ENCODE measurements around the gene ZNF281.

ZNF281 gene

DNA sequence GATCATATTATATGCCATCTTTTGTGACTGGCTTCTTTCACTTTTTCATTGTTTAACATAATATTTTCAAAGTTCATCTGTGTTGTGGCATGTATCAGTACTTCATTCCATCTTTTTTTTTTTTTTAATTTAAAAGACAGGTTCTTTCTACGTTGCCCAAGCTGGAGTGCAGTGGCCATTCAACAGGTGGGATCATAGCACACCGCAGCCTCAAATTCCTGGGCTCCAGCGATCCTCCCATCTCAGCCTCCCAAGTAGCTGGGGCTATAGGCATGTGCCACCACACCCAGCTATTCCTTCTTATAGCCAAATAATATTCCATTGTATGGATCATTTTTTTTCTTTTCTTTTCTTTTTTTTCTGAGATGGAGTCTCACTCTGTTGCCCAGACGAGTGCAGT is 34.6 kb upstream of the ZNF281 start:
- Histone ChIP-seq H3K27me3 (ENCODE audit: control insufficient read depth in 3 of 3, insufficient read depth in 3 of 3, low read depth in 1 of 3, low read length in 3 of 3) (peaks cover 0 to 6% (median 0%) of the 10 kb centered on the region in 3 experiments), H3K27ac (replicated peaks; ENCODE audit: low read length) (no peak overlapping the region), H3K14ac (ENCODE audit: low read length) (no peak overlapping the region), H2AK5ac (ENCODE audit: low read depth, low read length) (no peak overlapping the region), H3K18ac (ENCODE audit: low read length) (no peak overlapping the region), H3K79me1 (ENCODE audit: low read depth, low read length) (no peaks in the 10 kb centered on the region), H4K91ac (ENCODE audit: low read depth, low read length, poor library complexity) (no peak overlapping the region), H3K9ac (ENCODE audit: low read depth, low read length, poor library complexity) (no peak overlapping the region), H3K9me3 (replicated peaks in 1 of 2; ENCODE audit: control insufficient read depth in 2 of 2, insufficient read depth in 1 of 2, low read depth in 1 of 2, low read length in 2 of 2) (no peaks in the 10 kb centered on the region), H3K4me2 (ENCODE audit: insufficient read depth, low read length, poor library complexity, severe bottlenecking) (no peak overlapping the region), H3K4ac (ENCODE audit: low read length) (no peak overlapping the region), H2AFZ (ENCODE audit: low read length) (no peak overlapping the region), H3K4me1 (ENCODE audit: control insufficient read depth in 2 of 2, insufficient read depth in 1 of 2, low read depth in 1 of 2, low read length in 2 of 2) (no peaks in the 10 kb centered on the region), H3K23ac (ENCODE audit: low read depth, low read length, poor library complexity) (no peak overlapping the region), H2BK5ac (ENCODE audit: low read length) (no peak overlapping the region), H4K8ac (ENCODE audit: low read depth, low read length) (no peak overlapping the region), H3K4me3 (ENCODE audit: low read length in 2 of 2) (no peak overlapping the region), H2BK12ac (ENCODE audit: low read length) (no peak overlapping the region), H3K36me3 (replicated peaks in 1 of 2; ENCODE audit: control insufficient read depth in 2 of 2, insufficient read depth in 2 of 2, low read length in 2 of 2) (no peaks in the 10 kb centered on the region), H2BK15ac (ENCODE audit: low read length) (no peak overlapping the region), H2BK120ac (ENCODE audit: low read depth, low read length) (no peak overlapping the region)
- DNase-seq (ENCODE audit: low spot score) = no peak
- no CpG with 5 or more reads among the region's 4 CpGs for WGBS, 2 donors (ENCODE audit: extremely low coverage in 2 of 2, insufficient read length in 2 of 2, insufficient replicate concordance in 1 of 2)

DNA sequence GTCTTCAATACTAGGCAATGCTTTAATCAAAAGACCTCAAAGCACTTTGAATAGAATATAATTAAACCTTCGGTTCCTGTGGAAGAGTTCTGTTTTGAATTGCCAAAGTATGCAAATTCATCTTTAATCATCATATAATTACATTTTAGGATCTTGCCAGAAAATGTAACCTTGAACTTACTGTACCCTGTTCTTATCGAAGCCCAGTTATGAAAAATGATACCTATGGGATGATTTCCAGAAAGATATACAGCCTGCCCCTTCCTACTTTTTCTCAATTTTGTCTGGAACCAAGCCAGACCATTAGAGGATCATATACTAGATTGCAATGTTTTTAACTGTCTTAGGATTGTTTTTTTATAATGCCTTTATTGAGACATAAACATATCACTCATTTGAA is 34.0 kb upstream of the ZNF281 start:
- Histone ChIP-seq H2BK120ac (ENCODE audit: low read depth, low read length) (no peak overlapping the region), H3K4me1 (ENCODE audit: control insufficient read depth in 2 of 2, insufficient read depth in 1 of 2, low read depth in 1 of 2, low read length in 2 of 2) (no peaks in the 10 kb centered on the region), H3K4me3 (ENCODE audit: low read length in 2 of 2) (no peak overlapping the region), H2BK12ac (ENCODE audit: low read length) (no peak overlapping the region), H3K18ac (ENCODE audit: low read length) (no peak overlapping the region), H2BK5ac (ENCODE audit: low read length) (no peak overlapping the region), H3K27ac (replicated peaks; ENCODE audit: low read length) (no peak overlapping the region), H3K79me1 (ENCODE audit: low read depth, low read length) (no peaks in the 10 kb centered on the region), H3K4ac (ENCODE audit: low read length) (no peak overlapping the region), H2AFZ (ENCODE audit: low read length) (no peak overlapping the region), H3K9ac (ENCODE audit: low read depth, low read length, poor library complexity) (no peak overlapping the region), H3K23ac (ENCODE audit: low read depth, low read length, poor library complexity) (no peak overlapping the region), H3K9me3 (replicated peaks in 1 of 2; ENCODE audit: control insufficient read depth in 2 of 2, insufficient read depth in 1 of 2, low read depth in 1 of 2, low read length in 2 of 2) (no peaks in the 10 kb centered on the region), H3K27me3 (ENCODE audit: control insufficient read depth in 3 of 3, insufficient read depth in 3 of 3, low read depth in 1 of 3, low read length in 3 of 3) (peaks cover 0 to 6% (median 0%) of the 10 kb centered on the region in 3 experiments), H3K36me3 (replicated peaks in 1 of 2; ENCODE audit: control insufficient read depth in 2 of 2, insufficient read depth in 2 of 2, low read length in 2 of 2) (no peaks in the 10 kb centered on the region), H3K4me2 (ENCODE audit: insufficient read depth, low read length, poor library complexity, severe bottlenecking) (no peak overlapping the region), H2AK5ac (ENCODE audit: low read depth, low read length) (no peak overlapping the region), H2BK15ac (ENCODE audit: low read length) (no peak overlapping the region), H4K91ac (ENCODE audit: low read depth, low read length, poor library complexity) (no peak overlapping the region), H3K14ac (ENCODE audit: low read length) (no peak overlapping the region), H4K8ac (ENCODE audit: low read depth, low read length) (no peak overlapping the region)
- no peak for DNase-seq (ENCODE audit: low spot score)
- WGBS, 2 donors (ENCODE audit: extremely low coverage in 2 of 2, insufficient read length in 2 of 2, insufficient replicate concordance in 1 of 2) = no CpG with 5 or more reads among the region's 2 CpGs

DNA sequence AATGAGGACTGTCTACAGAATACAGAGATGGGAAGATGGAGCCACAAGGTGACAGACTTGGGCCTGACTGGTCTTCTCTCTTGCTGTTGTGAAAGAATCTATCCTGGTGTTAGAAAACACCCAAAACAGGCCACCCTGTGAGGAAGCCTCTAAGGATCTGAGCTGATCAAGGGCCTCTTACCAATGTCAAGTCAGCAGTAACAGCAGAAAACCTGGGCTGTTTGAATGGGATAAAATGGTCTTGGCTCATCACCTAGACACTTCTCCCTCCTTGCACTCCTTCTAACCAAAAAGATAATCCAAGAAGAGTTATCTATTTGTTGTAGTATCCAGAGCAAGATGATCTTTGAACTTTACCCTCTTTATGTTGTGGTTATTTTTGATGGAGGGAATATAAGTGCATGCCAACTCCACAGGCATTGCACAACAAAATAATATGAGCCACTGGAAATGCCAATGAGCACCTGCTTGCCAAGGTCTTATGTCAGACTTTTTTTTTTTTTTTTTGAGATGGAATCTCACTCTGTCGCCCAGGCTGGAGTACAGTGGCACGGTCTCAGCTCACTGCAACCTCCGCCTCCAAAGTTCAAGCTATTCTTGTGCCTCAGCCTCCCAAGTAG is 32.8 kb upstream of the ZNF281 start:
- Histone ChIP-seq H3K79me1 (ENCODE audit: low read depth, low read length) (no peaks in the 10 kb centered on the region), H4K91ac (ENCODE audit: low read depth, low read length, poor library complexity) (no peak overlapping the region), H2BK5ac (ENCODE audit: low read length) (no peak overlapping the region), H2BK15ac (ENCODE audit: low read length) (no peak overlapping the region), H2AFZ (ENCODE audit: low read length) (no peak overlapping the region), H3K27ac (replicated peaks; ENCODE audit: low read length) (no peak overlapping the region), H3K27me3 (ENCODE audit: control insufficient read depth in 3 of 3, insufficient read depth in 3 of 3, low read depth in 1 of 3, low read length in 3 of 3) (peaks cover 0 to 6% (median 0%) of the 10 kb centered on the region in 3 experiments), H3K18ac (ENCODE audit: low read length) (no peak overlapping the region), H4K8ac (ENCODE audit: low read depth, low read length) (no peak overlapping the region), H3K23ac (ENCODE audit: low read depth, low read length, poor library complexity) (no peak overlapping the region), H2BK12ac (ENCODE audit: low read length) (no peak overlapping the region), H3K36me3 (replicated peaks in 1 of 2; ENCODE audit: control insufficient read depth in 2 of 2, insufficient read depth in 2 of 2, low read length in 2 of 2) (no peaks in the 10 kb centered on the region), H2AK5ac (ENCODE audit: low read depth, low read length) (no peak overlapping the region), H3K4me1 (ENCODE audit: control insufficient read depth in 2 of 2, insufficient read depth in 1 of 2, low read depth in 1 of 2, low read length in 2 of 2) (no peaks in the 10 kb centered on the region), H3K14ac (ENCODE audit: low read length) (no peak overlapping the region), H3K4ac (ENCODE audit: low read length) (no peak overlapping the region), H3K9ac (ENCODE audit: low read depth, low read length, poor library complexity) (no peak overlapping the region), H2BK120ac (ENCODE audit: low read depth, low read length) (no peak overlapping the region), H3K4me3 (ENCODE audit: low read length in 2 of 2) (no peak overlapping the region), H3K9me3 (replicated peaks in 1 of 2; ENCODE audit: control insufficient read depth in 2 of 2, insufficient read depth in 1 of 2, low read depth in 1 of 2, low read length in 2 of 2) (no peaks in the 10 kb centered on the region), H3K4me2 (ENCODE audit: insufficient read depth, low read length, poor library complexity, severe bottlenecking) (no peak overlapping the region)
- no peak for DNase-seq (ENCODE audit: low spot score)
- no CpG with 5 or more reads among the region's 3 CpGs for WGBS, 2 donors (ENCODE audit: extremely low coverage in 2 of 2, insufficient read length in 2 of 2, insufficient replicate concordance in 1 of 2)

DNA sequence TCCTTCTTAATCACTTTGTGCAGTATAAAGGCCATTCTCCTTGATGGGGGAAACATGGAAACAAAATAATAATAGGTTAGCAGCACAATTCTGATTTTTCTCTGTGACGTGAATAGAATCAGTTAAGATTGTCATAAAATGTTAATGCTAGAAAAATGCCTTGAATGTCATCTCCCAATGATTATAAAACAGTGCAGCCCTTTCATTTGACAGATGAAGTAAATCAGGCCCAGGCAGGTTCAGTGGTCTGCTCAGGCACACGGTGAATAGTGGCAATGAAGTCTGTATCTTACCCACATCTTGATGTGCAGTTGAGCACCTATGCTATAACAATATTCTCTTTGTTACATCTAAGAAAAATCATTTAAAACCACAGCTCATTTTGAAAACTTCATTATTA is 32.2 kb upstream of the ZNF281 start:
- Histone ChIP-seq H4K91ac (ENCODE audit: low read depth, low read length, poor library complexity) (no peak overlapping the region), H3K4me2 (ENCODE audit: insufficient read depth, low read length, poor library complexity, severe bottlenecking) (no peak overlapping the region), H3K23ac (ENCODE audit: low read depth, low read length, poor library complexity) (no peak overlapping the region), H2BK120ac (ENCODE audit: low read depth, low read length) (no peak overlapping the region), H3K36me3 (replicated peaks in 1 of 2; ENCODE audit: control insufficient read depth in 2 of 2, insufficient read depth in 2 of 2, low read length in 2 of 2) (no peaks in the 10 kb centered on the region), H3K4me3 (ENCODE audit: low read length in 2 of 2) (no peak overlapping the region), H3K4ac (ENCODE audit: low read length) (no peak overlapping the region), H2BK15ac (ENCODE audit: low read length) (no peak overlapping the region), H3K9ac (ENCODE audit: low read depth, low read length, poor library complexity) (no peak overlapping the region), H3K27me3 (ENCODE audit: control insufficient read depth in 3 of 3, insufficient read depth in 3 of 3, low read depth in 1 of 3, low read length in 3 of 3) (peaks cover 0 to 6% (median 0%) of the 10 kb centered on the region in 3 experiments), H3K14ac (ENCODE audit: low read length) (no peak overlapping the region), H2BK12ac (ENCODE audit: low read length) (no peak overlapping the region), H3K9me3 (replicated peaks in 1 of 2; ENCODE audit: control insufficient read depth in 2 of 2, insufficient read depth in 1 of 2, low read depth in 1 of 2, low read length in 2 of 2) (no peaks in the 10 kb centered on the region), H2AFZ (ENCODE audit: low read length) (no peak overlapping the region), H2AK5ac (ENCODE audit: low read depth, low read length) (no peak overlapping the region), H4K8ac (ENCODE audit: low read depth, low read length) (no peak overlapping the region), H3K4me1 (ENCODE audit: control insufficient read depth in 2 of 2, insufficient read depth in 1 of 2, low read depth in 1 of 2, low read length in 2 of 2) (no peaks in the 10 kb centered on the region), H3K27ac (replicated peaks; ENCODE audit: low read length) (no peak overlapping the region), H2BK5ac (ENCODE audit: low read length) (no peak overlapping the region), H3K18ac (ENCODE audit: low read length) (no peak overlapping the region), H3K79me1 (ENCODE audit: low read depth, low read length) (no peaks in the 10 kb centered on the region)
- no peak for DNase-seq (ENCODE audit: low spot score)
- WGBS, 2 donors (ENCODE audit: extremely low coverage in 2 of 2, insufficient read length in 2 of 2, insufficient replicate concordance in 1 of 2) = no CpG with 5 or more reads among the region's 2 CpGs

All from neuronal stem cell (in vitro differentiated cells).